Thymus (tissue), 14 donors: ENCODE measurements around the gene POGLUT3. TPM values are rescaled to one million over a fixed set of nuclear protein-coding genes. Genes with fewer than 3 reads are reported as not detected.

Experiments
- DNase-seq, 9 donors: peaks; one replicate each; pipeline ENCODE4 v3.0.0-alpha.2; 2013; ENCODE audit warnings: low spot score in 9 of 9, low read depth in 6 of 9, missing footprints in 1 of 9
- H3K27ac ChIP-seq, 2 donors: one replicate each; pipeline ENCODE4 v1.5.1; 2013; ENCODE audit warnings: control low read depth in 1 of 2, low read depth in 1 of 2, low read length in 1 of 2, mild to moderate bottlenecking in 1 of 2, moderate library complexity in 1 of 2
- H3K27me3 ChIP-seq, 2 donors: one replicate each; pipeline ENCODE4 v1.5.1; 2013; ENCODE audit warnings: low read length in 1 of 2; ENCODE audit not compliant: control insufficient read depth in 2 of 2, insufficient read depth in 1 of 2
- H3K36me3 ChIP-seq, 2 donors: one replicate each; pipeline ENCODE4 v1.5.1; 2013; ENCODE audit warnings: low read length in 1 of 2, mild to moderate bottlenecking in 1 of 2, moderate library complexity in 1 of 2; ENCODE audit not compliant: control insufficient read depth in 2 of 2, insufficient read depth in 2 of 2
- H3K4me1 ChIP-seq, 2 donors: one replicate each; pipeline ENCODE4 v1.5.1; 2013; ENCODE audit warnings: low read length in 2 of 2; ENCODE audit not compliant: control insufficient read depth in 2 of 2, insufficient read depth in 2 of 2
- H3K4me3 ChIP-seq, 2 donors: one replicate each; pipeline ENCODE4 v1.5.1; 2013; ENCODE audit warnings: low read length in 2 of 2, control low read depth in 1 of 2, mild to moderate bottlenecking in 1 of 2
- H3K9me3 ChIP-seq, 2 donors: one replicate each; pipeline ENCODE4 v1.5.1; 2013; ENCODE audit warnings: low read length in 1 of 2, mild to moderate bottlenecking in 1 of 2; ENCODE audit not compliant: control insufficient read depth in 2 of 2, insufficient read depth in 1 of 2
- WGBS: extraction: QIAGEN DNeasy Blood & Tissue Kit; methylation state at CpG from one replicate; pipeline ENCODE4 v1.1.7; 2013; 5-methylcytosine and 5-hydroxymethylcytosine counted together
- long read RNA-seq, 10 donors: transcript quantifications; one replicate each; lab custom pipeline, GENCODE V29; 2026
- polyA plus RNA-seq: library from polyadenylated mRNA; stranded (reverse); fragments of 200-250 nt; gene quantifications from one replicate; pipeline ENCODE4 v1.2.3, GENCODE V29; 2013
- total RNA-seq: library from RNA; stranded (reverse); fragments of 120-200 nt; gene quantifications from one replicate; pipeline ENCODE4 v1.2.4, GENCODE V29; 2013
- donor health status: healthy.

The POGLUT3 gene, protein sequence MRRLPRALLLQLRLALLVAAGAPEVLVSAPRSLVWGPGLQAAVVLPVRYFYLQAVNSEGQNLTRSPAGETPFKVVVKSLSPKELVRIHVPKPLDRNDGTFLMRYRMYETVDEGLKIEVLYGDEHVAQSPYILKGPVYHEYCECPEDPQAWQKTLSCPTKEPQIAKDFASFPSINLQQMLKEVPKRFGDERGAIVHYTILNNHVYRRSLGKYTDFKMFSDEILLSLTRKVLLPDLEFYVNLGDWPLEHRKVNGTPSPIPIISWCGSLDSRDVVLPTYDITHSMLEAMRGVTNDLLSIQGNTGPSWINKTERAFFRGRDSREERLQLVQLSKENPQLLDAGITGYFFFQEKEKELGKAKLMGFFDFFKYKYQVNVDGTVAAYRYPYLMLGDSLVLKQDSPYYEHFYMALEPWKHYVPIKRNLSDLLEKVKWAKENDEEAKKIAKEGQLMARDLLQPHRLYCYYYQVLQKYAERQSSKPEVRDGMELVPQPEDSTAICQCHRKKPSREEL
- total RNA-seq (17.0 TPM), polyA plus RNA-seq (9.0 TPM)
- long read RNA-seq, donor 1, full-length matches to known transcripts: 2 of 2 reads
- long read RNA-seq, donor 1, partial matches to known transcripts: 0 of 2 reads
- long read RNA-seq, donor 1, other reads (novel, unspliced or antisense): 0 of 2 reads
- long read RNA-seq, donor 2: 0 reads
- long read RNA-seq, donor 3, full-length matches to known transcripts: 4 of 4 reads
- long read RNA-seq, donor 3, partial matches to known transcripts: 0 of 4 reads
- long read RNA-seq, donor 3, other reads (novel, unspliced or antisense): 0 of 4 reads
- long read RNA-seq, donor 4, full-length matches to known transcripts: 3 of 3 reads
- long read RNA-seq, donor 4, partial matches to known transcripts: 0 of 3 reads
- long read RNA-seq, donor 4, other reads (novel, unspliced or antisense): 0 of 3 reads
- long read RNA-seq, donor 5, full-length matches to known transcripts: 7 of 23 reads
- long read RNA-seq, donor 5, partial matches to known transcripts: 16 of 23 reads
- long read RNA-seq, donor 5, other reads (novel, unspliced or antisense): 0 of 23 reads
- long read RNA-seq, donor 6, full-length matches to known transcripts: 7 of 7 reads
- long read RNA-seq, donor 6, partial matches to known transcripts: 0 of 7 reads
- long read RNA-seq, donor 6, other reads (novel, unspliced or antisense): 0 of 7 reads
- long read RNA-seq, donor 7, full-length matches to known transcripts: 4 of 4 reads
- long read RNA-seq, donor 7, partial matches to known transcripts: 0 of 4 reads
- long read RNA-seq, donor 7, other reads (novel, unspliced or antisense): 0 of 4 reads
- long read RNA-seq, donor 8, full-length matches to known transcripts: 4 of 4 reads
- long read RNA-seq, donor 8, partial matches to known transcripts: 0 of 4 reads
- long read RNA-seq, donor 8, other reads (novel, unspliced or antisense): 0 of 4 reads
- long read RNA-seq, donor 9, full-length matches to known transcripts: 3 of 3 reads
- long read RNA-seq, donor 9, partial matches to known transcripts: 0 of 3 reads
- long read RNA-seq, donor 9, other reads (novel, unspliced or antisense): 0 of 3 reads
- long read RNA-seq, donor 10, full-length matches to known transcripts: 5 of 14 reads
- long read RNA-seq, donor 10, partial matches to known transcripts: 9 of 14 reads
- long read RNA-seq, donor 10, other reads (novel, unspliced or antisense): 0 of 14 reads

- WGBS: under 1% methylated on average over 84 of the region's 84 CpGs
- peak in 6 of 9 donors; percentile 27 to 73 (median 36) for DNase-seq
Observed at GRCh38 chr11:108498046-108498815, at the start of gene POGLUT3. Gene POGLUT3, minus strand, starts transcription at chr11:108498384. Its CDS starts 18 bp downstream, at chr11:108498366.

GRCh38 chr11:108545909-108546501 is 47.8 kb upstream of the POGLUT3 start:
- Histone ChIP-seq H3K9me3 (no peaks in the 10 kb centered on the region), H3K4me1 (no peaks in the 10 kb centered on the region), H3K36me3 (no peaks in the 10 kb centered on the region), H3K27me3 (no peaks in the 10 kb centered on the region), H3K4me3 (no peak overlapping the region), H3K27ac (no peak overlapping the region)
- WGBS: 94% methylated on average over 5 of the region's 5 CpGs
- no peak for DNase-seq

More at GRCh38 chr11:108498046-108498815, at the start of gene POGLUT3:
- H3K36me3 ChIP-seq: peaks cover 0 to 3% of the 10 kb centered on the region in 2 donors
- H3K27me3 ChIP-seq: no peaks in the 10 kb centered on the region
- H3K27ac ChIP-seq: peak within 1 kb of the TSS; percentile 83 to 84
- H3K4me1 ChIP-seq: peaks cover 0 to 4% of the 10 kb centered on the region in 2 donors
- H3K9me3 ChIP-seq: no peaks in the 10 kb centered on the region
- H3K4me3 ChIP-seq: peak within 1 kb of the TSS; percentile 60 to 70

DNA sequence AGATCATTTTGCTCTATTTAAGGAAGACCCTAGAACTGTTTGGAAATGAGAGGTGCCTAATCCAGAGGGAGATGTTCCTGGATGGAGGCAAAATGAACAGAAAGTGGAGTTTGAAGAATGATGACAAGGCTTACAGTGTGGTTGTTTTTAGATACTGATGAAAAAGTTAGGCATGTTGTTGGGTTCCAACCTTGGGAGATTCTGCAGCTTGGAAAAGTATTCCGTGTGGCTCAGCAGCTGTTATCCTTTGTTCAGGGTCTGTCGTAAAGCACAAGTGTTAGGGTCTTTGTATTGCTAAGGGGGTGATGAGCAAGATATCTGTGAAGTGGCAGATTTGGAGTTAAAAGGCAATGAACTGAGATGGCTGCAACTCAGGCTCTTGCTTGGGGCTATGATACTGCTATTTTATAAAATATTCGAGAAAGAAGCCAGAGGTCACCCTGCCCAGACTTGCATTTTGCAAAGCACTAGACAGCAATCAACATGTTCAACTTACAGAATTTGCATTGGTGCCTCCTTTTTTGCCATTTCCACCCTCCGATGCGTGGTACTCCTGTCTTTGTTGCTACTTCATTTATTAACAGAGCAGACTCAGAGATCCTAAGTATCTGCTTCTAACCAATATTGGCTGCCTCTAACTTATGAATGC is 45.3 kb upstream of the POGLUT3 start:
- WGBS: 97% methylated on average over 5 of the region's 5 CpGs
- no peaks in the 10 kb centered on the region for H3K27me3 ChIP-seq
- peaks cover 0 to 3% of the 10 kb centered on the region in 2 donors for H3K4me1 ChIP-seq
- H3K36me3 ChIP-seq: no peaks in the 10 kb centered on the region
- no peak for DNase-seq
- H3K27ac ChIP-seq: no peak overlapping the region
- H3K4me3 ChIP-seq: no peak overlapping the region
- no peaks in the 10 kb centered on the region for H3K9me3 ChIP-seq

GRCh38 chr11:108541531-108541930 is 43.3 kb upstream of the POGLUT3 start:
- Histone ChIP-seq H3K4me3 (no peak overlapping the region), H3K27ac (no peak overlapping the region), H3K36me3 (no peaks in the 10 kb centered on the region), H3K27me3 (no peaks in the 10 kb centered on the region), H3K9me3 (no peaks in the 10 kb centered on the region), H3K4me1 (peaks cover 0 to 3% of the 10 kb centered on the region in 2 donors)
- DNase-seq: no peak

- no peak for DNase-seq
- H3K9me3 ChIP-seq: no peaks in the 10 kb centered on the region
- no peaks in the 10 kb centered on the region for H3K27me3 ChIP-seq
- 90% methylated on average over 4 of the region's 4 CpGs for WGBS
- no peak overlapping the region for H3K4me3 ChIP-seq
- H3K36me3 ChIP-seq: no peaks in the 10 kb centered on the region
- H3K27ac ChIP-seq: peak overlapping the region; percentile 33 to 44
- H3K4me1 ChIP-seq: peaks cover 0 to 3% of the 10 kb centered on the region in 2 donors
Observed at GRCh38 chr11:108538502-108538901, 40.3 kb upstream of the POGLUT3 start.

GRCh38 chr11:108538022-108538424 is 39.8 kb upstream of the POGLUT3 start:
- Histone ChIP-seq H3K36me3 (no peaks in the 10 kb centered on the region), H3K27ac (peak overlapping the region; percentile 33 to 44), H3K27me3 (no peaks in the 10 kb centered on the region), H3K4me1 (peaks cover 0 to 3% of the 10 kb centered on the region in 2 donors), H3K4me3 (no peak overlapping the region), H3K9me3 (no peaks in the 10 kb centered on the region)
- peak in 5 of 9 donors; percentile 9 to 61 (median 25) for DNase-seq
- WGBS: 75% methylated on average over 8 of the region's 8 CpGs

GRCh38 chr11:108536783-108537182 is 38.6 kb upstream of the POGLUT3 start:
- DNase-seq: no peak
- no peaks in the 10 kb centered on the region for H3K27me3 ChIP-seq
- peaks cover 0 to 3% of the 10 kb centered on the region in 2 donors for H3K4me1 ChIP-seq
- no peaks in the 10 kb centered on the region for H3K9me3 ChIP-seq
- H3K36me3 ChIP-seq: no peaks in the 10 kb centered on the region
- 94% methylated on average over 5 of the region's 5 CpGs for WGBS
- no peak overlapping the region for H3K4me3 ChIP-seq
- H3K27ac ChIP-seq: no peak overlapping the region
